GM19328 (cell line): ENCODE data around the gene ADD1.
"Not testable (repeated sequence)": the region's sequence is repeated elsewhere in the genome, so short reads cannot be mapped to it uniquely, and the experiment has no call there.

Experiments used
- ATAC-seq: cut with Tn5 transposase; IDR thresholded peaks from one replicate; pipeline ENCODE4 v1.9.1; 2021; ENCODE audit warnings: mild to moderate bottlenecking, moderate library complexity; ENCODE audit not compliant: unreplicated experiment

The ADD1 gene

GRCh38 chr4:2942532-2943363 is 99.1 kb downstream of the ADD1 start:
- ATAC-seq = no peak

DNA sequence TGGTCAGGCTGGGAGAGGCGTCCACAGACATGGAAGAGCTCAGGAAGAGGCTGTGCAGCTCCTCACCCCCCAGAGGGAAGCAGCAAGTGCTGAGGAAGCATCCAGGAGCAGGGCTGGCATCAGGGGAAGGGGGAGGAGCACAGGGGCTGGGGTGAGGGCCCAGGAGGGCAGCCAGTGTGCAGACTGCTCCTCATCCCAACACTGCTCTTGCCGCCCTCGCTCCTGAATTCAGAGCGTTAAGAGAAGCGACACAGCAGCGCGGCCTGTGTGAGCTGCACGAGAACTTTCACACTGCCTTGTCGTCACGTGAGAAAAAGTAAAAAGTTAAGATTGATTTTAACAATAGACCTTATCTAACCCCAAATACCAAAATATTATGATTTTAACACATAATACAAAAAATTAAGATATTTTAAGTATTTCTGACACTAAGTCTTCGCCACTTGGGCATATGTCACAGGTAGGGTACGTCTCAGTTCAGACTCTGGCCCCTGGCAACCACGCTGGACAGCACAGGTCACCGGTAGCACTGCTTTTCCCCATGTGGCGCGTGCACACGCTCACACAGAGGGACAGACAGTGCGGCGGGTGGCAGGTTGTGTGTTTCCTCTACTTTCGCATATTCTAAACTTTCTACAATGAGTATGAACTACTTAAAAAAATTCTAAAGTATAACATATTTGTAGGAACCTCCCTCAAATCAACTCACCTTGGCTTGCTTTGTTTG is 99.9 kb downstream of the ADD1 start:
- no peak for ATAC-seq

- no peak for ATAC-seq
These were observed 100.4 kb downstream of the ADD1 start for GRCh38 chr4:2944091-2944482.

DNA sequence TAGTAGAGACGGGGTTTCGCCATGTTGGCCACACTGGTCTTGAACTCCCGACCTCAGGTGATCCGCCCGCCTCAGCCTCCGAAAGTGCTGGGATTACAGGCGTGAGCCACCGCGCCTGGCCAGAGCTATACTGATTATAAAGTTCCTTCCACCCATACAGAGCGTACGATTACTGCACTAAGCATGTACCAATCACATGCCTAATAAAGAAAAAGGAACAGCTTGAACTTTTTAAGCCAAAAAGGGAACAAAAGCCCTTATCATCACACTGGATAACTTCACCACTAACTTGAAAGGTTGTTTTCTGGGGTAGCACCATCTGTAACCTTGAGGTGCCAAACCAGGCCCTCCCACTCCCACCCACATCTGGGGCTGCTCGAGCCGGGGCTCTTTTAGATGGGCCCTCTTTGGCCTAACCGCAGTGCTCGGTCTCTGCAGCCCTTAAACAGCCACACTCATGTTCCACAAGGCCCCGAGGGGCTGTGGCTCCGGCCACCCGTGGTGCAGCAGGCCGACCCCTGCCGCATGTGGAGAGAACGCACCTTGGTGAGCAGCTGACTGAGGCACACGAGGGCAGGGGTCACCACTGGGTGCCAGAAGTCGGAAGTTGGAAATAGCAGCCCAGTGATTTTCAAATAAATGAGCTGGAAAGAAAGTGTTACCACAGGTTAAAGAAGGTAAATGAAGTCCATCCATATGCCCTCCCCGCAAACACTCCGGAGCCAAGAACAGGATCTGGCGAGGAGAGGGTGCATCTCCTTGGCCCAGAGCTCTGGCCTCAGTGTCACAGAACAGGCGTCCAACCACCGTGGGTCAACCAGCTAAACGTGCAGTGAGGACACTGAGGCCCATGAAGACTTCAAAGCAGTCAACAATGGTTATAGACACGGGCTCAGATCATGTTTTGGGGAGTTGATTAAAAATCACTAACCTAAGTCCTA is 101.2 kb downstream of the ADD1 start:
- ATAC-seq = no peak

DNA sequence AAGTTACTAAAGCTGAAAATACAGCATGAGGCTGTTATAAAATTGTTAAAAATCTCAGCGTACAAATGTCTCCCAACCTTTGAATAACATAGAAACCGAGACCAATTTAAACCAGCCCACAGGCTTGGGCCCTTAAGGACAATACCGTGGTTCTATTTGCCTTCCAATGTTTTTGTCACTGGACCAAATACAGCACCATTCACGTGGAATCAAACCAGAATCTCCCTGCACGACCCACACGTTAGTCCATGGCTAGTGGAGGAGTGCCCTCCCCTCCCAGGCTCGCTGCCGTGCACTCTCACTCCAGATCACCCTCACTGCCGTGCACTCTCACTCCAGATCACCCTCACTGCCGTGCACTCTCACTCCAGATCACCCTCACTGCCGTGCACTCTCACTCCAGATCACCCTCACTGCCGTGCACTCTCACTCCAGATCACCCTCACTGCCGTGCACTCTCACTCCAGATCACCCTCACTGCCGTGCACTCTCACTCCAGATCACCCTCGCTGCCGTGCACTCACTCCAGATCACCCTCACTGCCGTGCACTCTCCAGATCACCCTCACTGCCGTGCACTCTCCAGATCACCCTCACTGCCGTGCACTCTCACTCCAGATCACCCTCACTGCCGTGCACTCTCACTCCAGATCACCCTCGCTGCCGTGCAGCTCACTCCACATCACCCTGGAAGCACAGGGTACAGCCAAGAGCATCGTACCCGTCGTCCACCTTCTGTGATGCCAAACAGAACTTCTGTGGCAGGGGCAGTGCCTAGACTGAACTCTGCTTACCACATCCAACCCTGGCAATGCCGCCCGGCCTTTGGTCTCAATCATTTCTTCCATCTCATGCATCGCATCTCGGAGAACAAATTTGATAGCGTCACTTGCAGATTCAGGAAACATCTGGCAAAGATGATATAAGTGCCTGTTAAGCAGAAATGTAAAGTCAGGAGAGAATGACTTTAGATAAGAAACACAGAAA is 102.3 kb downstream of the ADD1 start:
- ATAC-seq = not testable (repeated sequence)

DNA sequence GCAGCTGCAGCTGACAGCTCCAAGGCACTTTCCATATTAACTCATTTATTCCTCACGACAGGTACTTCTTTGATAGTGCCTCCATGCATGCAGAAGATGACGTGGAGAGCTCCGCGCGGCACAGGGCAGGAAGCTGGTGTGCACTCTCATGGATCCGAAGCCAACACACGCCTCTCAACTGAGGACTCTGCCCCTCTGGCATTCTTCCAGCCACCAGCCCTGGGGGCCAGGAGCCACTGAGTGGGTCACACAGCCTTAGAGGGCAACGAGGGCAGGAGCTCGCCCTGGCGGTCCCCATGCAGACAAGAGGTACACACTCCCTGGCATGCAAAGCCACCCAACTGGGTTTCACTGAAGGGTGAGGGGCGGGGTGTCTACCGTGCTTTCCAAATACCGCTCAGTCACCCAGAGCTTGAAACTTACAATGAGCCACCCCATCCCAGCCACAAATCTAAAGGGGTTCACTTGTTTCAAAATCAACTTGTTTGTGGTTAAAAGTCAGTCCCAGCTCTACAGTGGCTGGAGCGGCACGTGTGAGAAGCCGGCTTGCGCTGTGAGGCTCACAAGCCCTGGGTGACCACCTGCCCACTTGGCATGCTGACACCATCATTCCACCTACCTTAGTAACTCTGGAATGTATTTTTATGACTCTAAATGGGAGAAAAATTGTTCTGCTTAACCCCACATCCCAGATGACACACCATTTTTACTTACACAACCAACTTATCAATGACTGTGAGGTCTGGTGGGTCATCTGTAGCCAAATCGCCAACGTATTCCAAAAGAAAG is 103.4 kb downstream of the ADD1 start:
- ATAC-seq = no peak

GRCh38 chr4:2947926-2948325 is 104.3 kb downstream of the ADD1 start:
- ATAC-seq = no peak

DNA sequence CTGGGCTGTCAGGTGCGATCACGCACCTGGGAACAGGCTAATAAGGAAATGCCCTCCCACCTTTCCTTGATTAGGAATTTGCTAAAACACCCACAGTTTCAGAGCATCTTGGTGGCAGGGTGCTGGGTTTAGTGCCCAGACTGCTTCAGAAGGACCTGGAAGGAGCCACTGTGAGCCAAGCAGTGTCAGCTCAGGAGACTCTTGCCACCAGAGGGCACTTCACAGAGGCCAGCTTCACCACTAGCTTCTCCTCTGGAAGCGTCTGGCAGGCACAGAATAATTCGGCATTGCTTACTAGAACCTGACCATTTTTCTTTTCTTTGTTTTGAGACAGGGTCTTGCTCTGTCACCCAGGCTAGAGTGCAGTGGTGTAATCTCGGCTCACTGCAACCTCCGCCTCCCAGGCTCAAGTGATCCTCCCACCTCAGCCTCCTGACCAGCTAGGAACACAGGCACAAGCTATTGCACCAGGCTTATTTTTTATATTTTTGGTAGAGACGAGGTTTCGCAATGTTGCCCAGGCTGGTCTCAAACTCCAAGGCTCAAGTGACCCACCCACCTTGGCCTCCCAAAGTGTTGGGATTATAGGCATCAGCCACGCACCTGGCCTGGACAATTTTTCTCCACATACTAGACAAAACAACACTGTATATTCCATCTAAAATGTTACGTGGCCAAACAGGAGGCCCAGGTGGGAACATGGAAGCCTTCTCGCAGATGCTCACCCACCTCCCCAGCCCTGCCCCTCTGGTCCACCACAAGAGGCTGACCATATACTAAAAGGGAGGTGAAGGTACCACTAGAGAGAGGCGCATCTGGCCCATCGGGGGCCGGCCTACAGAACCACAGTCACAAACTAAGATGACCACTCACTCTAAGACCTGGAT is 105.5 kb downstream of the ADD1 start:
- no peak for ATAC-seq

- ATAC-seq = no peak
These were observed 106.1 kb downstream of the ADD1 start for GRCh38 chr4:2949782-2950125.

- no peak for ATAC-seq
These were observed 106.8 kb downstream of the ADD1 start for GRCh38 chr4:2950221-2950989.

DNA sequence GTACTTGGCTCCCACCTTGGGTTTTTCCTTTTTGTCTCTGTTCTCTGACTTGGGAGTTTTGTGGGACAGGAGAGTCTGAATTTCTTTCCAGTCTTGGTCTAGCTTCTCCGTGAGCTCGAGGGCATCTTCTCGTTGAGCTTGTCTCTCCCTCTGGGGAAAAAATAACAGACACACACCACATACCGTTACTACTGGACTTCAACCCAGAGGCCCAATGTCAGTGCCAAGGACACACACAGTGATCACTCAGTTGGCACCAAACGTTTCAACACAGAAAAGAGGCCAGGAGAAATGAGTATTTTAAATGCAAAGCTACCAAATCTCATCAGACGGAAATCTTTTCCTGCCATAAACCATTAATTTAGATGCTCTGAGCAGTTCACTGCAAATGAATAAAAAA is 109.9 kb downstream of the ADD1 start:
- no peak for ATAC-seq

- no peak for ATAC-seq
These were observed 110.9 kb downstream of the ADD1 start for GRCh38 chr4:2954358-2955185.

DNA sequence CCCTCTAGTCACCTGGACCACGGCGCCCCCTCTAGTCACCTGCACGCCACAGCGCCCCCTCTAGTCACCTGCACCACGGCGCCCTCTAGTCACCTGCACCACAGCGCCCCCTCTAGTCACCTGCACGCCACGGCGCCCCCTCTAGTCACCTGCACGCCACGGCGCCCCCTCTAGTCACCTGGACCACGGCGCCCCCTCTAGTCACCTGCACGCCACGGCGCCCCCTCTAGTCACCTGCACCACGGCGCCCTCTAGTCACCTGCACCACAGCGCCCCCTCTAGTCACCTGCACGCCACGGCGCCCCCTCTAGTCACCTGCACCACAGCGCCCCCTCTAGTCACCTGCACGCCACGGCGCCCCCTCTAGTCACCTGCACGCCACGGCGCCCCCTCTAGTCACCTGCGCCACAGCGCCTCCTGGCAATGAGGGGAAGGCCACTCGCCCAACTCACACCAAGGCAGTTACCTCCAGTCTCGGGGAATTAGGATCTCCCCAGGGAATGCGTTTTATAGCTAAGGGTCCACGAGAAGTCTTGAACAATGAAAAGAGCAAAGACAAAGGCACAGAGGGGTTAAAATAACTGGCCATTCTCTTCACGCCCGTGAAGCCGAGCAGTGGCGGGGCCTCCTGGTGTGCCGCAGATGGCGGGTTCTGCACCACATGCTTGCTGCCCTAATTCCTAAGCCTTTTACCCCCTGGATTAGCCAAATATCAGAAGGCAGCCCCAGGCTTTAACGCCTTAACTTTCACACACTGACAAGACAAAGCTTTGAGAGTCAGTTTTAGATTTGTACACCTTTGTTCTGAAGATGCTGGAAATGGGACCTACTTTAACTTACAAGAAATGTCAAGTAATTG is 111.8 kb downstream of the ADD1 start:
- not testable (repeated sequence) for ATAC-seq

GRCh38 chr4:2958446-2958845 is 114.8 kb downstream of the ADD1 start:
- ATAC-seq = no peak

DNA sequence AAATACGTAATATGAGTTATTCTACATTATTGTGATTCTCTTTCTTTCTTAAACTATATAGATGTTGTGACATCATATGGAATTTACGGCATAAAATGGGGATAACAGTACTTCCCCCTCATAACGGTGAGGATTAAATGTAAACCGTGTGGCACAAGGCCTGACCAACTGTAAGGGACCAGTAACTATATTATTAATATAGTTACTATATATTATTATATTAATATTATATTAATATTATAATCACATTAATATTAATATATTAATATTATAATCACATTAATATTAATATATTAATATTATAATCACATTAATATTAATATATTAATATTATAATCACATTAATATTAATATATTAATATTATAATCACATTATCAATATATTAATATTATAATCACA is 116.8 kb downstream of the ADD1 start:
- not testable (repeated sequence) for ATAC-seq

DNA sequence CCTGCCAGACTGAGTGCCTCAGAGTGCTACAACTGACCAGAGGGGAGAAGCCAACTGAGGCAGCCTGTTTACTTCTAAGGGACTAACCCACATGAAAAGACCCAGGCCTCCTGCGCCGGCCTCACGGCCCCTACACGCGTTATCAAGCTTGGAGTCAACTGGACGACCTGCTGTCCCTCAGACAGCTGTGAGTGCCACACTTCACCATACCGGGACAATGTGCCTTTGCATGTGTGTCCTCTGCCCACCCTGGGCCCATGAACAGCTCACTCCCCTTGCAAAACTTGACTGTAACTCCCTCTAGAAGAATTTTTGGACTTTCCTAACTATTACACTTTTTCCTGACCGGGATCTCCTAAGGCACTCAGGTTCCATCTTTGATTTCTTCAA is 117.8 kb downstream of the ADD1 start:
- ATAC-seq = no peak
